ENCODE measurements around the gene PDE4B. TPM values are rescaled to one million over a fixed set of nuclear protein-coding genes. Genes with fewer than 3 reads are reported as not detected.

Gene PDE4B
- total and polyA plus RNA-seq, 9 donors = 1.7 to 8.2 (median 5.1) TPM

DNA sequence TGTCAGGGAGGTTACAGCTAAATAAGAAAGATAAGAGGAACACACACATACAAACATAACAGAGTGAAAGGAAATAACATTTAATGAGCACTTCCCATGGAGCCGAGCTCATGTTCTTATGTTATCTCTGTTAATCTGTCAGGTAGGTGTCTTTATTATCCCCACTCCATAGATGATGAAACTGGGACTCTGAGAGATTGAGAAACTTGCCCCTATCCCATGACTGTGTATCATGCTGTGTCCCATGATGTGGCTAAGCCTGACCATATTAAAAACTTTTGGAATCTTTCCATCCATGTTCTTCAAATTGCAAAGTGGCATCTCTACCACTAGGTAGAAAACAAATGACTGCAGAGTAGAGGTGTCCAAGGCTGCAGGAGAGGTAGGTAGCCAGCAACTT is 456.1 kb downstream of the PDE4B start:
- DNase-seq = no peak
- Histone ChIP-seq H3K4me1 (ENCODE audit: insufficient read depth) (no peaks in the 10 kb centered on the region), H3K27me3 (no peaks in the 10 kb centered on the region), H3K4me3 (no peak overlapping the region), H3K27ac (no peak overlapping the region), H3K9me3 (no peaks in the 10 kb centered on the region), H3K36me3 (no peaks in the 10 kb centered on the region)
- TF ChIP-seq EP300 (IDR thresholded peaks at IDR 0.05) (no peak), POLR2A (IDR thresholded peaks at IDR 0.05) (no peak)
- TF ChIP-seq, protein P1, sequence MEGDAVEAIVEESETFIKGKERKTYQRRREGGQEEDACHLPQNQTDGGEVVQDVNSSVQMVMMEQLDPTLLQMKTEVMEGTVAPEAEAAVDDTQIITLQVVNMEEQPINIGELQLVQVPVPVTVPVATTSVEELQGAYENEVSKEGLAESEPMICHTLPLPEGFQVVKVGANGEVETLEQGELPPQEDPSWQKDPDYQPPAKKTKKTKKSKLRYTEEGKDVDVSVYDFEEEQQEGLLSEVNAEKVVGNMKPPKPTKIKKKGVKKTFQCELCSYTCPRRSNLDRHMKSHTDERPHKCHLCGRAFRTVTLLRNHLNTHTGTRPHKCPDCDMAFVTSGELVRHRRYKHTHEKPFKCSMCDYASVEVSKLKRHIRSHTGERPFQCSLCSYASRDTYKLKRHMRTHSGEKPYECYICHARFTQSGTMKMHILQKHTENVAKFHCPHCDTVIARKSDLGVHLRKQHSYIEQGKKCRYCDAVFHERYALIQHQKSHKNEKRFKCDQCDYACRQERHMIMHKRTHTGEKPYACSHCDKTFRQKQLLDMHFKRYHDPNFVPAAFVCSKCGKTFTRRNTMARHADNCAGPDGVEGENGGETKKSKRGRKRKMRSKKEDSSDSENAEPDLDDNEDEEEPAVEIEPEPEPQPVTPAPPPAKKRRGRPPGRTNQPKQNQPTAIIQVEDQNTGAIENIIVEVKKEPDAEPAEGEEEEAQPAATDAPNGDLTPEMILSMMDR (IDR thresholded peaks at IDR 0.05) = no peak
- 26 to 30% (median 26%) methylated on average over 1 of the region's 1 CpG for WGBS, 3 donors
- intact Hi-C loops (cut with DNase I) = loop anchor here in 1 of 4 donors (10.0 kb wide), 1 partner anchor 284 kb away; no protein-coding TSS in a partner anchor

DNA sequence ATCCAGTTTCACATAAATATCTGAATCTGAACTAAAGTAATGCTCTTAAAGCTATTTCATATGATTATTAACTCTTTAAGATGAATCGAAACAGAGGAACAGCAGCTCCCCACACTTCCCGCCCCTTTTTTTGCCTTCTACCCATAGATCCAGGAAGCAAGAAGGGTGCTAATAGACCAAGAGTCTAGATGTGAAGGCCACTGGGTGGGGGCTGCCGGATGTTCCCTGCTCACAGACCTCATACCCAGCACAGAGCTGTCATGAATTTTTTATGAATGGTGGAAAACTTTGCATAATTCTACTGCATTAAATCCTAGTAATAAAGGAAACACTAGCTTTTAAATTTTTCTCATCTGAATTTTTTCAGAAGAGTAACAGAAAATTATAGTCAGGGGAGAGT is 457.4 kb downstream of the PDE4B start:
- H3K4me1 ChIP-seq (ENCODE audit: insufficient read depth) = no peaks in the 10 kb centered on the region
- DNase-seq = no peak
- intact Hi-C loops (cut with DNase I) = loop anchor here (5.0 kb wide), 1 partner anchor 197 kb away; no protein-coding TSS in a partner anchor
- WGBS, 3 donors = 50 to 67% (median 60%) methylated on average over 3 of the region's 3 CpGs
- H3K27ac ChIP-seq = no peak overlapping the region
- H3K9me3 ChIP-seq = no peaks in the 10 kb centered on the region
- TF ChIP-seq POLR2A (IDR thresholded peaks at IDR 0.05) (no peak), EP300 (IDR thresholded peaks at IDR 0.05) (no peak)
- TF ChIP-seq, protein P1 (IDR thresholded peaks at IDR 0.05) = no peak
- no peaks in the 10 kb centered on the region for H3K27me3 ChIP-seq
- H3K4me3 ChIP-seq = no peak overlapping the region
- no peaks in the 10 kb centered on the region for H3K36me3 ChIP-seq

DNA sequence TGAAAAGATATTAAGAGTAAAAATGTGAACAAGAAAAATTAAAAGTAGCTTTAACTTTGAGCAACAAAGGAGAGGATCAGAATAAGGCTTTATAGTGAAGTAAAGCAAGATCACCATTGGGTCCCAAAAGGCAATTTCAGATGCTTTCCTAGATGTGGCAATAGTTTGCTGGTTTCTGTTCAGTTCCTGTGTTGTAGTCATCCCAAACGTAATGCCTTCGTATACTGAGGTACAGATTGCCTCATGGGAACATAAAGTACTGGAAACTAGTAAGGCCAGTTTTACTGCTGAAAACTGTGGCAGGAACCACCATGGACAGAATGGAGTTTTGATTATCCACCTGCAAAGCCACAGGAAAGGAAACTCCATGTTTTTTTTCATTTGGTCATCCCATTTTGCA is 457.8 kb downstream of the PDE4B start:
- no peak overlapping the region for H3K4me3 ChIP-seq
- H3K9me3 ChIP-seq = no peaks in the 10 kb centered on the region
- 70 to 82% (median 80%) methylated on average over 2 of the region's 2 CpGs for WGBS, 3 donors
- no peaks in the 10 kb centered on the region for H3K27me3 ChIP-seq
- H3K4me1 ChIP-seq (ENCODE audit: insufficient read depth) = no peaks in the 10 kb centered on the region
- H3K36me3 ChIP-seq = no peaks in the 10 kb centered on the region
- DNase-seq = no peak
- H3K27ac ChIP-seq = no peak overlapping the region
- no peak for TF ChIP-seq EP300 (IDR thresholded peaks at IDR 0.05)
- TF ChIP-seq, protein P1 (IDR thresholded peaks at IDR 0.05) = no peak
- intact Hi-C loops (cut with DNase I) = loop anchor here (5.0 kb wide), 1 partner anchor 197 kb away; no protein-coding TSS in a partner anchor

DNA sequence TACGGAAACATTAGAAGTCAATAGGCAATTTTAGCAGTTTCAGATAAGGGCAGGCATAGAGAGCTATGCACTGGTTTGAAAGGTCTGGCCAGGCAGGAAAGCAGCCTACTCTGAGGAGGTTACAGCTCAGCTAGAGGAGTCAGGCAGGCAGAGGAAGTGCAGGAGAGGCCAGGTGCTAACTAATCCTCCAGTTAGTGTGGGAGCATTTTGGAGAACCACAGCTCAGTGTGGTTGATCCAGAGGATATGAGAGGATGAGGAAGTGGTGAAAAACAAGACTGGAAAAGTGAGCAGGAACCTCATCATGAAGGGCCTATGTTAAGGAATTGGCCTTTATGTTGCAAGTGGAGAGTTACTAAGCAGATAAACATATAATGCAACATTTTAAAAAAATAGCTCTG is 458.9 kb downstream of the PDE4B start:
- 83 to 96% (median 92%) methylated on average over 1 of the region's 1 CpG for WGBS, 3 donors

More for the DNA sequence above, 458.9 kb downstream of the PDE4B start:
- no peak for DNase-seq
- no peaks in the 10 kb centered on the region for H3K9me3 ChIP-seq
- no peak overlapping the region for H3K4me3 ChIP-seq
- no peak overlapping the region for H3K27ac ChIP-seq
- H3K4me1 ChIP-seq (ENCODE audit: insufficient read depth) = no peaks in the 10 kb centered on the region
- no peaks in the 10 kb centered on the region for H3K36me3 ChIP-seq
- no peak for TF ChIP-seq POLR2A (IDR thresholded peaks at IDR 0.05)
- no peak for TF ChIP-seq EP300 (IDR thresholded peaks at IDR 0.05)
- TF ChIP-seq, protein P1 (IDR thresholded peaks at IDR 0.05) = no peak
- intact Hi-C loops (cut with DNase I) = loop anchor here (5.0 kb wide), 1 partner anchor 196 kb away; no protein-coding TSS in a partner anchor
- no peaks in the 10 kb centered on the region for H3K27me3 ChIP-seq
